ENCODE data around the gene ZNF740.

ZNF740 gene

GRCh38 chr12:53221203-53222080, 40.9 kb downstream of the ZNF740 start:
- Histone ChIP-seq H3K9me3 (ENCODE audit: control insufficient read depth, low read length) (no peaks in the 10 kb centered on the region), H3K4me3 (ENCODE audit: extremely low read depth, insufficient read depth, low read length, poor library complexity, severe bottlenecking) (peak overlapping the region; percentile 65), H3K4me1 (ENCODE audit: control insufficient read depth, insufficient read depth, low read length, poor library complexity, severe bottlenecking) (peaks cover 61% of the 10 kb centered on the region), H3K27ac (ENCODE audit: low read depth, low read length, severe bottlenecking) (peak overlapping the region; percentile 93), H3K36me3 (ENCODE audit: control insufficient read depth, insufficient read depth, low read length) (no peaks in the 10 kb centered on the region)
- WGBS, 2 experiments (ENCODE audit: insufficient coverage in 2 of 2), result 0% methylated on average over 19 to 34 of the region's 72 CpGs

DNA sequence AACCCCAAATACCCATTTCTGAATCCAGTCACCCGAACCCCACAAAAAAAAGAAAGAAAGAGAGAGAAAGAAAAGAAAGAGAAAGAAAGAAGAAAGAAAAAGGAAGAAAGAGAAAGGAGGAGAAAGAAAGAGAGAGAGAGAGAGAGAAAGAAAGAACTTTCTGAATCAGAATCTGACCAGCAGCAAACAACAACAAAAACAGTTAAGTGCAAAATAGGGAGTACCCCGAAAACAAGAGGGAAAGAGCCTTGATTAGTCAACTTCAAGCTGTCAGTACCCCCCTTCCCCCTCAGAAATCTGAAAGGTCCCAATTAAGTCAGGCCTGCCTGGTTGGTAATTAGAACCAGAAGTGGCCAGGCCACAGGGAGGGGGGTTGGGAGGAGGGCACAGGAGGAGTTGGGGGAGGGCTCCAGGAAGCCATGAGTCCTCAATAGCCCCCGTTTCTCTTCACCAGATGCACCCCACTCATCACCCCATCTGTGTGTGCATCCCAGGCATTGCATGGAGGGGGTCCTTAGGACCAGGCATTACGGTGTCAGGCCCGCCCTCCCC, 41.7 kb downstream of the ZNF740 start:
- no peaks in the 10 kb centered on the region for H3K9me3 ChIP-seq (ENCODE audit: control insufficient read depth, low read length)
- WGBS, 2 experiments (ENCODE audit: insufficient coverage in 2 of 2), result no CpG with 5 or more reads among the region's 5 CpGs
- H3K4me1 ChIP-seq (ENCODE audit: control insufficient read depth, insufficient read depth, low read length, poor library complexity, severe bottlenecking), result peaks cover 58% of the 10 kb centered on the region
- peak overlapping the region; percentile 65 for H3K4me3 ChIP-seq (ENCODE audit: extremely low read depth, insufficient read depth, low read length, poor library complexity, severe bottlenecking)
- peak overlapping the region; percentile 93 for H3K27ac ChIP-seq (ENCODE audit: low read depth, low read length, severe bottlenecking)
- peaks cover 2% of the 10 kb centered on the region for H3K36me3 ChIP-seq (ENCODE audit: control insufficient read depth, insufficient read depth, low read length)

DNA sequence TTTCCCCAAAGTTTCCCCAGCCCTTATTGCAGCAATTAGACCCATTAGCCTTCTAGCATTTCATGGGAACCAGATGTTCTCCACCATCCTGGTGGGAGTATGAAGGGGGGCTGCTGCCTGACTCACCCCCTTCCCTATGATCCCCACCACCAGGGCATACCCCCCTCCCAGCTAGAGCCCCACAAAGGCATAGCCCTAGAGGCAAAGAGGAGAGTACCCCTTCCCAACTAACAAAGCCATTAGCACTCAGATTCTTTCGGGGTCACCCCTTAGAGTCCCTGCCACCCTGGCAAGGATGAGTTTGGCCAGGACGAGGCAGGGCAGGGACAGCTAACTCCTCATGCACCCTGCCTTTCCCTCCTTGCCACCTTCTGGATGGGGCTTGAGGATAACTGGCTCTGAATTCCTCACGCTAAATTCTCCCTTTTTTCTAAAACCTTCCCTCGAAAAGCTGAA, 42.3 kb downstream of the ZNF740 start:
- 40 to 50% methylated on average over 1 to 2 of the region's 4 CpGs for WGBS, 2 experiments (ENCODE audit: insufficient coverage in 2 of 2)
- Histone ChIP-seq H3K36me3 (ENCODE audit: control insufficient read depth, insufficient read depth, low read length) (peaks cover 4% of the 10 kb centered on the region), H3K9me3 (ENCODE audit: control insufficient read depth, low read length) (no peaks in the 10 kb centered on the region), H3K27ac (ENCODE audit: low read depth, low read length, severe bottlenecking) (peak overlapping the region; percentile 70), H3K4me3 (ENCODE audit: extremely low read depth, insufficient read depth, low read length, poor library complexity, severe bottlenecking) (no peak overlapping the region), H3K4me1 (ENCODE audit: control insufficient read depth, insufficient read depth, low read length, poor library complexity, severe bottlenecking) (peaks cover 52% of the 10 kb centered on the region)

- 7 to 13% methylated on average over 5 to 11 of the region's 16 CpGs for WGBS, 2 experiments (ENCODE audit: insufficient coverage in 2 of 2)
- Histone ChIP-seq H3K4me1 (ENCODE audit: control insufficient read depth, insufficient read depth, low read length, poor library complexity, severe bottlenecking) (peaks cover 45% of the 10 kb centered on the region), H3K27ac (ENCODE audit: low read depth, low read length, severe bottlenecking) (peak overlapping the region; percentile 70)
Measured at GRCh38 chr12:53223389-53224060, 43.0 kb downstream of the ZNF740 start.

DNA sequence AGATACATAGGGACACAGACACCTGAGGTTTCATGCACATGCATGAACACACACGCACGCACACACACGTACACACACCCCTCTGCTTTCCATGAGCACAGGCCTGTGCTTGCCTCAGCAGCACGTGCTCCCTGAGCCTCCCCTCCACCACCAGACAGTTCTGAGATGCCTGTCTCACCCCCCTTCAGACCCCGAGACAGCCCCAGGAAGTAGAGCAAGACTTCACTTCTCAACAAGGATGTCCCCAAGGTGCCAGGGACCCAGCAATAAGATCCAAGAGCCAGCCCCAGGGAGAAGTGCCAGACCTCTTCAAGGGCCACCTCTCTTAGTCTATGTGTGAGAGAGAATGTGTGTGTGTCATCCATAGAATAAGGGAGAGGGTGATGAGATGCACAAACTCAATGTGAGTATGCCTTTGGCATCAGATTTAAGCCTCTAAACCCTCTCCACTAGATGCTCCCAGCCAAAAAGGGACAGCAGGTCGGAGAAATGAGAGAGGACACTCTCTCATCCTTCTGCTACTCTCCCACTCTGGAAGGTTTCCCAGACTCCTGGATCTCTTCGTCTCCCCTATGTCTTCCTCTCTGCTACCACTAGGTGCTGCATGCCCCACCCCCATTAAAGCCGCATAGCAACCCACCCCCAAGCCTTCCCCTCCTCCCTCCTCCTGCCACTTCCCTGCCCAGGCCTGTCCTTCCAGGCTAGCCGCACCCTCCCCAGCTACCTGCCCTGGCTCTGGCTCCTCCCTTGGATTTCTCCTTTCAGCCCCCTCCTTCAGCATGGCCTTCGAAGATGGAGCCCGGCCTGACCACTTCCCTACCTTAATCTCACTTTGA, 43.8 kb downstream of the ZNF740 start:
- H3K9me3 ChIP-seq (ENCODE audit: control insufficient read depth, low read length), result no peaks in the 10 kb centered on the region
- 44 to 49% methylated on average over 9 to 10 of the region's 11 CpGs for WGBS, 2 experiments (ENCODE audit: insufficient coverage in 2 of 2)
- H3K4me1 ChIP-seq (ENCODE audit: control insufficient read depth, insufficient read depth, low read length, poor library complexity, severe bottlenecking), result peaks cover 40% of the 10 kb centered on the region
- peak overlapping the region; percentile 70 for H3K27ac ChIP-seq (ENCODE audit: low read depth, low read length, severe bottlenecking)
- H3K4me3 ChIP-seq (ENCODE audit: extremely low read depth, insufficient read depth, low read length, poor library complexity, severe bottlenecking), result no peak overlapping the region
- peaks cover 4% of the 10 kb centered on the region for H3K36me3 ChIP-seq (ENCODE audit: control insufficient read depth, insufficient read depth, low read length)

More at GRCh38 chr12:53223389-53224060, 43.0 kb downstream of the ZNF740 start:
- Histone ChIP-seq H3K4me3 (ENCODE audit: extremely low read depth, insufficient read depth, low read length, poor library complexity, severe bottlenecking) (no peak overlapping the region), H3K9me3 (ENCODE audit: control insufficient read depth, low read length) (no peaks in the 10 kb centered on the region), H3K36me3 (ENCODE audit: control insufficient read depth, insufficient read depth, low read length) (peaks cover 4% of the 10 kb centered on the region)

GRCh38 chr12:53224897-53225634, 44.5 kb downstream of the ZNF740 start:
- 85 to 93% methylated on average over 7 to 10 of the region's 10 CpGs for WGBS, 2 experiments (ENCODE audit: insufficient coverage in 2 of 2)
- peaks cover 4% of the 10 kb centered on the region for H3K36me3 ChIP-seq (ENCODE audit: control insufficient read depth, insufficient read depth, low read length)
- peaks cover 39% of the 10 kb centered on the region for H3K4me1 ChIP-seq (ENCODE audit: control insufficient read depth, insufficient read depth, low read length, poor library complexity, severe bottlenecking)
- H3K4me3 ChIP-seq (ENCODE audit: extremely low read depth, insufficient read depth, low read length, poor library complexity, severe bottlenecking), result no peak overlapping the region
- peak overlapping the region; percentile 25 for H3K27ac ChIP-seq (ENCODE audit: low read depth, low read length, severe bottlenecking)
- no peaks in the 10 kb centered on the region for H3K9me3 ChIP-seq (ENCODE audit: control insufficient read depth, low read length)

DNA sequence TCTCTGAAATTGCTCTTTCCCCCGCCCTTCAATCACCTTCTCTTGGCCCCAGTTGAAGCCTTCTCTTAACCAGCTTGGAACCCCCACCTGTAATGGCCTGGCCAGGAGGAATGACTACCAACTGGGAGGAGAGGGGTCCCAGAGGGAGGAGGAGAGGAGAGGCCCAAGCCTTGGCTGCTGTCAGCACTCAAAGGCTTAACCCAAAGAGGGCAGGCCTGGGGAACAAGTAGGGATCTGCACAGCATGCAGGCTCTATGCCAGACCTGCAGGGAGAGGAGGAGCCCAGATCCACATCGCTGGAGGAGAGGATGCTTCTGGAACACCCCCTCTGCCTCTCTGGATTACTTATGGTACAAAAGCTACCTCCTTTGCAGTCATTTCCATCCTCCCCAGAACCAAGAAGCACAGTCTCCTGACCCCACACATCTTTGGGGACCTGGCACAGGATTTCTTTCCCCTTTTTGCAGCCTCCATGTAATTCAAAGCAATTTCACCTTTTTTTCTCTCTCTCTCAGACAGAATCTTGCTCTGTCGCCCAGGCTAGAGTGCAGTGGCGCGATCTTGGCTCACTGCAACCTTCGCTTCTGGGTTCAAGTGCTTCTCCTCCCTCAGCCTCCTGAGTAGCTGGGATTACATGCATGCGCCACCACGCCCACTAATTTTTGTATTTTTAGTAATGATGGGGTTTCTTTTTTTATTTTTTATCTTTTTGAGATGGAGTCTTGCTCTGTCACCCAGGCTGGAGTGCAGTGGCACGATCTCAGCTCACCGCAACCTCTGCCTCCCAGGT, 45.3 kb downstream of the ZNF740 start:
- WGBS, 2 experiments (ENCODE audit: insufficient coverage in 2 of 2), result 88 to 98% methylated on average over 5 to 7 of the region's 10 CpGs
- Histone ChIP-seq H3K36me3 (ENCODE audit: control insufficient read depth, insufficient read depth, low read length) (peaks cover 4% of the 10 kb centered on the region), H3K4me3 (ENCODE audit: extremely low read depth, insufficient read depth, low read length, poor library complexity, severe bottlenecking) (no peak overlapping the region), H3K4me1 (ENCODE audit: control insufficient read depth, insufficient read depth, low read length, poor library complexity, severe bottlenecking) (peaks cover 42% of the 10 kb centered on the region), H3K9me3 (ENCODE audit: control insufficient read depth, low read length) (no peaks in the 10 kb centered on the region), H3K27ac (ENCODE audit: low read depth, low read length, severe bottlenecking) (no peak overlapping the region)

DNA sequence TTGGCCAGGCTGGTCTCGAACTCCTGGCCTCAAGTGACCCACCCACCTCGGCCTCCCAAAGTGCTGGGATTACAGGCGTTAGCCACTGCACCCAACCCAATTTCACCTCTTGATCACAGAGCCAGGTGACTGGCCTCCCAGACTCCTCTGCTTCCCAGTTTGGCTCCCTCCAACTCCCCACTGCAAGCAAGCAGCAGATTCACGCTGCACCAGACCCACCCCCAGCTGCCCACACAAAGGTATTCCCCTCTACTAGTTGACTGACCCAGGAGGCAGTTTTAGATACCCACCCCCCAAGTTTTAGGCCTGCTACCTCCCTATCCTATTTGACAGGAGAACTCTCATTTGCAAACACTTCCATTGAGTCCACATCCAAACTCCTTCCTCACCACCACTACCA, 46.3 kb downstream of the ZNF740 start:
- Histone ChIP-seq H3K4me3 (ENCODE audit: extremely low read depth, insufficient read depth, low read length, poor library complexity, severe bottlenecking) (no peak overlapping the region), H3K36me3 (ENCODE audit: control insufficient read depth, insufficient read depth, low read length) (peaks cover 4% of the 10 kb centered on the region), H3K27ac (ENCODE audit: low read depth, low read length, severe bottlenecking) (no peak overlapping the region), H3K4me1 (ENCODE audit: control insufficient read depth, insufficient read depth, low read length, poor library complexity, severe bottlenecking) (peaks cover 46% of the 10 kb centered on the region), H3K9me3 (ENCODE audit: control insufficient read depth, low read length) (no peaks in the 10 kb centered on the region)
- 94 to 100% methylated on average over 4 of the region's 4 CpGs for WGBS, 2 experiments (ENCODE audit: insufficient coverage in 2 of 2)

GRCh38 chr12:53227341-53227740, 46.8 kb downstream of the ZNF740 start:
- no peak overlapping the region for H3K27ac ChIP-seq (ENCODE audit: low read depth, low read length, severe bottlenecking)
- peaks cover 42% of the 10 kb centered on the region for H3K4me1 ChIP-seq (ENCODE audit: control insufficient read depth, insufficient read depth, low read length, poor library complexity, severe bottlenecking)
- H3K36me3 ChIP-seq (ENCODE audit: control insufficient read depth, insufficient read depth, low read length), result peaks cover 4% of the 10 kb centered on the region
- no peak overlapping the region for H3K4me3 ChIP-seq (ENCODE audit: extremely low read depth, insufficient read depth, low read length, poor library complexity, severe bottlenecking)
- H3K9me3 ChIP-seq (ENCODE audit: control insufficient read depth, low read length), result no peaks in the 10 kb centered on the region
- 95 to 96% methylated on average over 7 to 11 of the region's 11 CpGs for WGBS, 2 experiments (ENCODE audit: insufficient coverage in 2 of 2)

Measured in mesodermal cell (in vitro differentiated cells).